Measurements from ENCODE around the gene TUBGCP2.

GRCh38 chr10:133351408-133352318 lies 43.0 kb upstream of the TUBGCP2 start:
- TF ChIP-seq CTCF (conservative IDR thresholded peaks at IDR 0.05; ENCODE audit: low read length): no peak
- no peak for TF ChIP-seq EZH2phosphoT487 (IDR thresholded peaks at IDR 0.05; ENCODE audit: borderline replicate concordance)

Measured in Loucy (cell line).